Activated B cell treated with CpG ODN at 0.5 μM for 24 hours (primary cell): Measurements from ENCODE around the gene PRR27. TPM values are rescaled to one million over a fixed set of nuclear protein-coding genes. Genes with fewer than 3 reads are reported as not detected.
"Not testable (repeated sequence)": the region's sequence is repeated elsewhere in the genome, so short reads cannot be mapped to it uniquely, and the experiment has no call there.

Experiments used
- ATAC-seq: fragments of 200-7000 bp; cut with Tn5 transposase; one replicate; pipeline ENCODE4 v1.10.0; 2021; ENCODE audit warnings: low read depth, mild to moderate bottlenecking, moderate library complexity
- CTCF ChIA-PET: fragments of 350-600 bp; sonication (Branson Sonifier 250); formaldehyde crosslinking; loops from one replicate; lab custom pipeline; 2021; ENCODE audit warnings: antibody characterized with exemption; lab: Charles Lee
- POLR2A ChIA-PET: fragments of 350-600 bp; sonication (Branson Sonifier 250); formaldehyde crosslinking; loops from one replicate; lab custom pipeline; 2021; ENCODE audit warnings: antibody characterized with exemption; lab: Charles Lee
- DNase-seq: peaks from one replicate; pipeline ENCODE4 v3.0.0; 2022
- H3K27ac Mint-ChIP-seq: one replicate; pipeline ENCODE4 v1.8.0; 2020; ENCODE audit warnings: mixed read lengths
- H3K27me3 Mint-ChIP-seq: one replicate; pipeline ENCODE4 v1.8.0; 2021; ENCODE audit warnings: mixed read lengths
- H3K36me3 Mint-ChIP-seq: one replicate; pipeline ENCODE4 v1.8.0; 2021; ENCODE audit warnings: low read depth, mixed read lengths
- H3K4me1 Mint-ChIP-seq: one replicate; pipeline ENCODE4 v1.8.0; 2021; ENCODE audit warnings: mixed read lengths
- H3K4me3 Mint-ChIP-seq: one replicate; pipeline ENCODE4 v1.8.0; 2020; ENCODE audit warnings: mild to moderate bottlenecking, mixed read lengths
- H3K9me3 Mint-ChIP-seq: one replicate; pipeline ENCODE4 v1.8.0; 2020; ENCODE audit warnings: mixed read lengths
- intact Hi-C: fragments of 100-400 bp; cut with micrococcal nuclease; formaldehyde crosslinking; loops from one replicate; pipeline ENCODE4 v1.15.1; 2024
- total RNA-seq: library from RNA; stranded (reverse); gene quantifications from 2 replicates; pipeline ENCODE4 v1.2.3, GENCODE V29; 2022
- TF ChIP-seq, protein P1 (sequence below): fragments of 200-600 bp; IDR thresholded peaks from one replicate; pipeline ENCODE4 v1.8.0; 2022; ENCODE audit warnings: antibody characterized with exemption, mild to moderate bottlenecking

The PRR27 gene
- total RNA-seq, 1 donor from 2014 or later: not detected

DNA sequence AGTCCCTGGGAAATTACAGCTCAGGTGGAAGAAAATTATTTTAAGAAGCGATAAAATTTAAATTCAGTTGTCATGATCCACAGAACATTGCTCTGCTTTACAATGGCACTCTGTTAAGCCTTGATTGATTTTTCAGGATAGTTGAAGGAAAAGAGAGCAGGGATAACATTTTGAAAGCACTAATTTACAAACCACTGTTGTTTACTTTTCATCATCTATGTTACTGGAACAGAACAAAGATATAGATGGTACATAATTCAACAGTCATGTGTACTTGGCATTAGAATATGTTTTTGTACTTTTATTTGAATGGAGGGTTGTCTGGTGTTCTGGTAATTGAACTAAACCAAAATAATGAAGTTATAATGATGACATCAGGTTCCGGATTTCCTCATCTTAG lies 38.9 kb downstream of the PRR27 start:
- H3K36me3 Mint-ChIP-seq: no peaks in the 10 kb centered on the region
- intact Hi-C loops: no loop called here
- H3K27ac Mint-ChIP-seq: no peak overlapping the region
- no peaks in the 10 kb centered on the region for H3K4me1 Mint-ChIP-seq
- POLR2A ChIA-PET: no interaction called here
- no peak overlapping the region for H3K4me3 Mint-ChIP-seq
- TF ChIP-seq, protein P1, sequence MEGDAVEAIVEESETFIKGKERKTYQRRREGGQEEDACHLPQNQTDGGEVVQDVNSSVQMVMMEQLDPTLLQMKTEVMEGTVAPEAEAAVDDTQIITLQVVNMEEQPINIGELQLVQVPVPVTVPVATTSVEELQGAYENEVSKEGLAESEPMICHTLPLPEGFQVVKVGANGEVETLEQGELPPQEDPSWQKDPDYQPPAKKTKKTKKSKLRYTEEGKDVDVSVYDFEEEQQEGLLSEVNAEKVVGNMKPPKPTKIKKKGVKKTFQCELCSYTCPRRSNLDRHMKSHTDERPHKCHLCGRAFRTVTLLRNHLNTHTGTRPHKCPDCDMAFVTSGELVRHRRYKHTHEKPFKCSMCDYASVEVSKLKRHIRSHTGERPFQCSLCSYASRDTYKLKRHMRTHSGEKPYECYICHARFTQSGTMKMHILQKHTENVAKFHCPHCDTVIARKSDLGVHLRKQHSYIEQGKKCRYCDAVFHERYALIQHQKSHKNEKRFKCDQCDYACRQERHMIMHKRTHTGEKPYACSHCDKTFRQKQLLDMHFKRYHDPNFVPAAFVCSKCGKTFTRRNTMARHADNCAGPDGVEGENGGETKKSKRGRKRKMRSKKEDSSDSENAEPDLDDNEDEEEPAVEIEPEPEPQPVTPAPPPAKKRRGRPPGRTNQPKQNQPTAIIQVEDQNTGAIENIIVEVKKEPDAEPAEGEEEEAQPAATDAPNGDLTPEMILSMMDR: no peak
- no peak for ATAC-seq
- H3K27me3 Mint-ChIP-seq: no peaks in the 10 kb centered on the region
- no peak for DNase-seq
- CTCF ChIA-PET: no interaction called here
- H3K9me3 Mint-ChIP-seq: no peaks in the 10 kb centered on the region

DNA sequence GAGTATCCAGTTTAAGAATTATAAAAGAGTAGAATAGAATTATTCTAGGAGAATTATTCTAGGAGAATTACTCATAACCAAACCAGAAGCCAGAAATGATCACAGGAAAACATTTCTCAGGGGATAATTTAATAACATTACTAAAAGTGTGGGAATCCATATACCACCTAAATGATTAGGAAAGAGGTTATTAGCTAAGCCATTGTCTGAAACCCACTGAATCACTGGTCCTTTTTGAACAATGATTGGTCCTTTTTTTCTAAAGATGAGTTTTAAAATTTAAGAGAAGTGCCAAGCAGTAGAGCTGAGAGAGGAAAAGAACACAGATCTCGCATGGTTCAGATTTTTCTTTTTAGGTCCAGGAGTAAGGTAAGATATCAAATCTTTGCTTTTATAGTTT lies 41.4 kb downstream of the PRR27 start, which contains the start of gene ODAM:
TSS of gene ODAM (plus strand) at position 301 of the 400 bp plus-strand sequence. CDS start 819 bp downstream, outside the sequence.
- H3K4me1 Mint-ChIP-seq: no peaks in the 10 kb centered on the region
- no peaks in the 10 kb centered on the region for H3K27me3 Mint-ChIP-seq
- ChIA-PET CTCF (no interaction called here), POLR2A (no interaction called here)
- intact Hi-C loops: no loop called here
- no peaks in the 10 kb centered on the region for H3K36me3 Mint-ChIP-seq
- no peak within 1 kb of the TSS for H3K27ac Mint-ChIP-seq
- no peak within 1 kb of the TSS for H3K4me3 Mint-ChIP-seq
- DNase-seq (no peak), ATAC-seq (no peak)
- TF ChIP-seq, protein P1: no peak
- no peaks in the 10 kb centered on the region for H3K9me3 Mint-ChIP-seq

DNA sequence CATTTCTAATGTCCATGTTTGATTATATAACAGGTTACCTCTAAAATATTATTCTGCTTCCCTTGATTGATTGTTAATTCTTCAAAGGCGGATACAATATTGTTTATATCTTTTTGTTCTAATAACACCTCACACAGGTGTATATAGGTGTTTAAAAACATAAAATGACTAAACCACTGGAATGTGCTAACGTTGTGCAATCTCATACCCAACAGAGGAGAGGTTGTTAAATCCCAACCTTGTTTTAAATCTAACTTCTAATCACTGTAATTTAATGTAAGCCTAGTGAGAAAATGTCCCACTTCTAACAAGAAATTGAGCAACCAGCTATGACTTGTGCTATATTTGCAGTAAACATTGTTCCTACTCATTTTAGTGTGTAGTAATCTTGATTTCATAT lies 42.8 kb downstream of the PRR27 start:
- Mint-ChIP-seq H3K27me3 (no peaks in the 10 kb centered on the region), H3K36me3 (no peaks in the 10 kb centered on the region), H3K4me3 (no peak overlapping the region), H3K9me3 (no peaks in the 10 kb centered on the region), H3K4me1 (no peaks in the 10 kb centered on the region), H3K27ac (no peak overlapping the region)
- intact Hi-C loops: no loop called here
- ATAC-seq: no peak
- DNase-seq: no peak
- ChIA-PET CTCF (no interaction called here), POLR2A (no interaction called here)
- TF ChIP-seq, protein P1: no peak

DNA sequence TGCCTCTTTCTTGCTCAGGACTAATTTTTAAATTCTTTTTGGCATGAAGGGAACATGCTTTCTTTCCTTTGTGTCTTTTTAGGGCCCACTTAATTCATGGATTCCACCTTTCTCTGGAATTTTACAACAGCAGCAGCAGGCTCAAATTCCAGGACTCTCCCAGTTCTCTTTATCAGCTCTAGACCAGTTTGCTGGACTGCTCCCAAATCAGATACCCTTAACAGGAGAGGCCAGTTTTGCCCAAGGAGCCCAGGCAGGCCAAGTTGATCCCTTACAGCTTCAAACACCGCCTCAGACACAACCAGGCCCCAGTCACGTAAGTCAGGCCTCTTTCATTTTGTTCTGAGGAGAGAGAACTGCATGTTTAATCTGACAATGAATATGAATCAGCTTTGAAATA lies 43.8 kb downstream of the PRR27 start:
- intact Hi-C loops: no loop called here

DNA sequence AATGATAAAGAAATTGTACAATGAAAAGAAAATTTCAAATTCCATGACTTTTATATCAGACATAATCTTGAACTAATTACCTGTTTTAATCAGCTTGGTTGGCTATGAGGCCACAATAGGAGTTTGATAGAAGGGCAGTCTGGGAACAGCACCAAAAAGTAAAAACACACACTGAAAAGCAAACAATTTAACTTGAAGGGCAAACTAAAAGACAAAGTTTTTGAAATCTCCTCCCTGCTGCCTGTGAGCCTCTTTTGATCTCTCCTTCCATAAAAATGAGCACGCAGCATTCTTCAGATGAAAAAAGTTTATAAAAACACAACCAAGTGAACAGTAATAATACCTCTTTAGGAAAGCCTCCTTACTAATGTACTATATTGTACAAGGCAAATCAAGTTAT lies 49.6 kb downstream of the PRR27 start:
- TF ChIP-seq, protein P1: no peak
- no peak overlapping the region for H3K4me3 Mint-ChIP-seq
- peaks cover 3% of the 10 kb centered on the region for H3K9me3 Mint-ChIP-seq
- H3K4me1 Mint-ChIP-seq: no peaks in the 10 kb centered on the region
- H3K27ac Mint-ChIP-seq: no peak overlapping the region
- POLR2A ChIA-PET: no interaction called here
- no peak for ATAC-seq
- CTCF ChIA-PET: no interaction called here
- intact Hi-C loops: no loop called here
- H3K36me3 Mint-ChIP-seq: no peaks in the 10 kb centered on the region
- no peak for DNase-seq
- H3K27me3 Mint-ChIP-seq: no peaks in the 10 kb centered on the region

More for the DNA sequence above, 43.8 kb downstream of the PRR27 start:
- ATAC-seq (no peak), DNase-seq (no peak)
- Mint-ChIP-seq H3K27me3 (no peaks in the 10 kb centered on the region), H3K27ac (no peak overlapping the region), H3K4me3 (no peak overlapping the region), H3K36me3 (no peaks in the 10 kb centered on the region), H3K9me3 (no peaks in the 10 kb centered on the region), H3K4me1 (no peaks in the 10 kb centered on the region)
- ChIA-PET CTCF (no interaction called here), POLR2A (no interaction called here)
- TF ChIP-seq, protein P1: no peak

DNA sequence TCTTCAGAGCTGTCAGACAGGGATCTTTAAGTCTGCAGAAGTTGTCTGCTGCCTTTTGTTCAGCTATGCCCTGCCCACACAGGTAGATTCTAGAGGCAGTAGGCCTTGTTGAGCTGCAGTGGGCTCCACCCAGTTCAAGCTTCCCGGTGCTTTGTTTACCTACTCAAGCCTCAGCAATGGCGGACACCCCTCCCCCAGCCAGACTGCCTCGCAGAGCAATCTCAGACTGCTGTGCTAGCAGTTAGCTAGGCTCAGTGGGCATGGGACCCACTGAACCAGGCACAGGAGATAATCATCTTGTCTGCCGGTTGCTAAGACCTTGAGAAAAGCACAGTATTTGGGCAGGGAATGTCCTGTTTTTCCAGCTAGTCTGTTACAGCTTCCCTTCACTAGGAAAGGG lies 58.7 kb downstream of the PRR27 start:
- H3K27me3 Mint-ChIP-seq, POLR2A ChIA-PET, H3K9me3 Mint-ChIP-seq, DNase-seq, H3K27ac Mint-ChIP-seq, CTCF ChIA-PET, H3K4me3 Mint-ChIP-seq, H3K36me3 Mint-ChIP-seq, intact Hi-C loops, H3K4me1 Mint-ChIP-seq, ATAC-seq: not testable (repeated sequence)
